IMR-90 (cell line): ENCODE results near the gene CLDN8. TPM values are rescaled to one million over a fixed set of nuclear protein-coding genes. Genes with fewer than 3 reads are reported as not detected.

Experiments
- ATAC-seq: fragments of 200-7000 bp; cut with Tn5 transposase; 2 replicates; pipeline ENCODE4 v1.9.1; 2020; ENCODE audit warnings: low read depth, mild to moderate bottlenecking, moderate library complexity
- BruUV-seq: library from RNA; stranded (reverse); fragments of 400-500 nt; replicated peaks from 2 replicates; lab custom pipeline; 2021; lab: Mats Ljungman, UMichigan
- CTCF ChIA-PET: fragments of 300-600 bp; formaldehyde crosslinking; extraction: SDS; loops from one replicate; lab custom pipeline; 2021; ENCODE audit warnings: antibody characterized with exemption; lab: Yijun Ruan, JAX
- POLR2A ChIA-PET: fragments of 300-600 bp; sonication (Branson Sonifier 250); formaldehyde crosslinking; loops from one replicate; lab custom pipeline; 2022; ENCODE audit warnings: antibody characterized with exemption; ENCODE audit not compliant: unreplicated experiment; lab: Charles Lee
- DNase-seq: peaks from one replicate; pipeline ENCODE4 v3.0.0; 2013
- H2AFZ ChIP-seq: replicated peaks from 2 replicates; pipeline ENCODE3; 2013; ENCODE audit warnings: low read length, mild to moderate bottlenecking; ENCODE audit not compliant: poor library complexity
- H2AK5ac ChIP-seq: 2 replicates; pipeline ENCODE4 v1.6.1; 2013; ENCODE audit warnings: low read depth, low read length, inconsistent platforms
- H2AK9ac ChIP-seq: replicated peaks from 2 replicates; pipeline ENCODE3; 2013; ENCODE audit warnings: mild to moderate bottlenecking, low read depth, low read length, moderate library complexity; ENCODE audit not compliant: poor library complexity
- H2BK120ac ChIP-seq: 2 replicates; pipeline ENCODE4 v1.6.1; 2013; ENCODE audit warnings: low read depth, low read length, inconsistent platforms
- H2BK15ac ChIP-seq: 3 replicates; pipeline ENCODE4 v1.6.1; 2013; ENCODE audit warnings: low read depth, low read length, inconsistent platforms
- H2BK20ac ChIP-seq: 2 replicates; pipeline ENCODE4 v1.6.1; 2013; ENCODE audit warnings: low read depth, mild to moderate bottlenecking, inconsistent platforms, low read length, moderate library complexity
- H2BK5ac ChIP-seq: 2 replicates; pipeline ENCODE4 v1.6.1; 2013; ENCODE audit warnings: mild to moderate bottlenecking, low read depth, low read length, inconsistent platforms; ENCODE audit not compliant: poor library complexity, severe bottlenecking
- H3K14ac ChIP-seq: replicated peaks from 2 replicates; pipeline ENCODE4 v1.6.1; 2013; ENCODE audit warnings: low read depth, low read length, inconsistent platforms
- H3K18ac ChIP-seq: 2 replicates; pipeline ENCODE4 v1.6.1; 2013; ENCODE audit warnings: low read depth, low read length, control low read depth
- H3K23ac ChIP-seq: 2 replicates; pipeline ENCODE4 v1.6.1; 2013; ENCODE audit warnings: low read depth, low read length, inconsistent platforms
- H3K27ac ChIP-seq: 2 replicates; pipeline ENCODE4 v1.5.1; 2013; ENCODE audit warnings: mild to moderate bottlenecking, control low read depth, low read length; ENCODE audit not compliant: insufficient read depth
- H3K27me3 ChIP-seq: 2 replicates; pipeline ENCODE4 v1.6.1; 2013; ENCODE audit warnings: low read length; ENCODE audit not compliant: control insufficient read depth, insufficient read depth
- H3K36me3 ChIP-seq: 2 replicates; pipeline ENCODE4 v1.6.1; 2013; ENCODE audit warnings: low read length, mixed read lengths; ENCODE audit not compliant: control insufficient read depth, insufficient read depth
- H3K4ac ChIP-seq: 2 replicates; pipeline ENCODE4 v1.6.1; 2013; ENCODE audit warnings: low read depth, low read length, inconsistent platforms
- H3K4me1 ChIP-seq: 2 replicates; pipeline ENCODE4 v1.6.1; 2013; ENCODE audit warnings: low read length, mixed read lengths; ENCODE audit not compliant: control insufficient read depth, insufficient read depth
- H3K4me2 ChIP-seq: 2 replicates; pipeline ENCODE4 v1.6.1; 2013; ENCODE audit warnings: low read depth, mild to moderate bottlenecking, control low read depth, low read length, moderate library complexity
- H3K4me3 ChIP-seq: 2 replicates; pipeline ENCODE4 v1.5.1; 2013; ENCODE audit warnings: low read depth, mild to moderate bottlenecking, control low read depth, low read length, moderate library complexity; ENCODE audit not compliant: insufficient read depth
- H3K56ac ChIP-seq: 2 replicates; pipeline ENCODE4 v1.6.1; 2013; ENCODE audit warnings: low read length, inconsistent platforms; ENCODE audit not compliant: insufficient read depth; ENCODE audit errors: extremely low read depth
- H3K79me1 ChIP-seq, 2 experiments: 2 replicates each; pipeline ENCODE4 v1.6.1; 2013; ENCODE audit warnings: low read length in 2 of 2, inconsistent platforms in 1 of 2, low read depth in 1 of 2
- H3K9ac ChIP-seq: 2 replicates; pipeline ENCODE4 v1.6.1; 2013; ENCODE audit warnings: low read depth, low read length, control low read depth
- H3K9me1 ChIP-seq: 2 replicates; pipeline ENCODE4 v1.6.1; 2013; ENCODE audit warnings: low read length, inconsistent platforms; ENCODE audit not compliant: insufficient read depth
- H3K9me3 ChIP-seq: 2 replicates; pipeline ENCODE4 v1.6.1; 2013; ENCODE audit warnings: low read length; ENCODE audit not compliant: control insufficient read depth, insufficient read depth
- H4K20me1 ChIP-seq: 2 replicates; pipeline ENCODE4 v1.6.1; 2013; ENCODE audit warnings: low read length, inconsistent platforms; ENCODE audit not compliant: insufficient read depth
- H4K5ac ChIP-seq: 2 replicates; pipeline ENCODE4 v1.6.1; 2013; ENCODE audit warnings: mild to moderate bottlenecking, low read depth, low read length, control low read depth
- H4K8ac ChIP-seq, 2 experiments: 2 replicates each; pipeline ENCODE4 v1.6.1; 2013; ENCODE audit warnings: low read depth in 2 of 2, low read length in 2 of 2, control low read depth in 1 of 2, inconsistent platforms in 1 of 2
- H4K91ac ChIP-seq: 2 replicates; pipeline ENCODE4 v1.6.1; 2013; ENCODE audit warnings: low read depth, low read length, inconsistent platforms; ENCODE audit not compliant: insufficient read depth
- BHLHE40 ChIP-seq: fragments of 150-350 bp; IDR thresholded peaks from 2 replicates; pipeline ENCODE4 v1.6.1; 2016; ENCODE audit warnings: mild to moderate bottlenecking, low read depth, low read length
- CEBPB ChIP-seq: IDR thresholded peaks from 2 replicates; pipeline ENCODE4 v1.6.1; 2012; ENCODE audit warnings: low read depth, low read length, improper control_type of control experiment
- CHD1 ChIP-seq: IDR thresholded peaks from 2 replicates; pipeline ENCODE4 v1.6.1; 2012; ENCODE audit warnings: low read depth, low read length, improper control_type of control experiment
- FOS ChIP-seq: fragments of 150-350 bp; IDR thresholded peaks from 2 replicates; pipeline ENCODE4 v1.6.1; 2016; ENCODE audit warnings: low read depth, low read length
- MAFK ChIP-seq: IDR thresholded peaks from 2 replicates; pipeline ENCODE4 v1.6.1; 2012; ENCODE audit warnings: low read depth, low read length, improper control_type of control experiment
- MAZ ChIP-seq: IDR thresholded peaks from 2 replicates; pipeline ENCODE4 v1.6.1; 2012; ENCODE audit warnings: low read depth, mild to moderate bottlenecking, low read length, improper control_type of control experiment, moderate library complexity, borderline replicate concordance
- MXI1 ChIP-seq: IDR thresholded peaks from 2 replicates; pipeline ENCODE4 v1.6.1; 2012; ENCODE audit warnings: low read depth, mild to moderate bottlenecking, low read length, moderate library complexity, borderline replicate concordance
- NFE2L2 ChIP-seq: fragments of 150-350 bp; IDR thresholded peaks from 2 replicates; pipeline ENCODE4 v1.6.1; 2016; ENCODE audit warnings: low read depth, mild to moderate bottlenecking, low read length
- POLR2A ChIP-seq: IDR thresholded peaks from 2 replicates; pipeline ENCODE4 v1.6.1; 2012; ENCODE audit warnings: mild to moderate bottlenecking, low read depth, low read length
- RAD21 ChIP-seq: IDR thresholded peaks from 2 replicates; pipeline ENCODE4 v1.6.1; 2012; ENCODE audit warnings: low read length, improper control_type of control experiment
- RCOR1 ChIP-seq: IDR thresholded peaks from 2 replicates; pipeline ENCODE4 v1.6.1; 2012; ENCODE audit warnings: mild to moderate bottlenecking, low read length, improper control_type of control experiment; ENCODE audit not compliant: insufficient replicate concordance
- RFX5 ChIP-seq: IDR thresholded peaks from 2 replicates; pipeline ENCODE4 v1.8.0; 2012; ENCODE audit warnings: low read depth, mild to moderate bottlenecking, low read length, moderate library complexity
- SMC3 ChIP-seq: fragments of 150-350 bp; IDR thresholded peaks from 2 replicates; pipeline ENCODE4 v1.6.1; 2016; ENCODE audit warnings: low read depth, mild to moderate bottlenecking, antibody characterized with exemption, low read length, moderate library complexity
- WGBS, 2 experiments: methylation state at CpG; one replicate each; pipeline versions ENCODE4 v1.1.5 to v1.1.7; 2013; ENCODE audit warnings: missing lambda C conversion rate in 2 of 2; ENCODE audit not compliant: insufficient read length in 1 of 2; ENCODE audit errors: extremely low coverage in 2 of 2; 5-methylcytosine and 5-hydroxymethylcytosine counted together
- dilution Hi-C: fragments of 300-500 bp; cut with HindIII; formaldehyde crosslinking; loops from one replicate; pipeline ENCODE4 v1.14.3; 2018; ENCODE audit warnings: low sequenced_read_pairs; ENCODE audit not compliant: unreplicated experiment
- in situ Hi-C: fragments of 300-500 bp; cut with MboI; formaldehyde crosslinking; loops from 3 replicates; pipeline ENCODE4 v1.14.3; 2019; ENCODE audit warnings: low sequenced_read_pairs, inconsistent platforms, mixed read lengths
- intact Hi-C: fragments of 100-400 bp; cut with micrococcal nuclease; formaldehyde crosslinking; loops from 2 replicates; pipeline ENCODE4 v1.10.0; 2022
- polyA plus RNA-seq, 3 experiments: library from polyadenylated mRNA; depleted of rRNA; stranded (reverse); fragments of >200 nt; gene quantifications; 2 replicates each; pipeline ENCODE4 v1.2.3, GENCODE V29; 2012; ENCODE audit warnings: low replicate concordance in 1 of 3
- total RNA-seq: library from RNA; depleted of rRNA; stranded (reverse); fragments of >200 nt; gene quantifications from 2 replicates; pipeline ENCODE4 v1.2.3, GENCODE V29; 2012
- TF ChIP-seq, protein P1 (sequence below): conservative IDR thresholded peaks from 2 replicates; pipeline ENCODE4 v1.5.1; 2012; ENCODE audit warnings: mild to moderate bottlenecking, low read depth, low read length, improper control_type of control experiment
- TF ChIP-seq, protein P2 (sequence below): fragments of 150-350 bp; IDR thresholded peaks from 2 replicates; pipeline ENCODE4 v1.6.1; 2017; ENCODE audit warnings: mild to moderate bottlenecking, antibody characterized with exemption, low read length, low read depth
- TF ChIP-seq, protein P3 (sequence below): fragments of 150-350 bp; IDR thresholded peaks from 2 replicates; pipeline ENCODE4 v1.6.1; 2016; ENCODE audit warnings: low read depth, mild to moderate bottlenecking, low read length, moderate library complexity, borderline replicate concordance

Gene CLDN8
- total and polyA plus RNA-seq, 2 of the 4 experiments (the other 2 are of a cell fraction), result not detected

DNA sequence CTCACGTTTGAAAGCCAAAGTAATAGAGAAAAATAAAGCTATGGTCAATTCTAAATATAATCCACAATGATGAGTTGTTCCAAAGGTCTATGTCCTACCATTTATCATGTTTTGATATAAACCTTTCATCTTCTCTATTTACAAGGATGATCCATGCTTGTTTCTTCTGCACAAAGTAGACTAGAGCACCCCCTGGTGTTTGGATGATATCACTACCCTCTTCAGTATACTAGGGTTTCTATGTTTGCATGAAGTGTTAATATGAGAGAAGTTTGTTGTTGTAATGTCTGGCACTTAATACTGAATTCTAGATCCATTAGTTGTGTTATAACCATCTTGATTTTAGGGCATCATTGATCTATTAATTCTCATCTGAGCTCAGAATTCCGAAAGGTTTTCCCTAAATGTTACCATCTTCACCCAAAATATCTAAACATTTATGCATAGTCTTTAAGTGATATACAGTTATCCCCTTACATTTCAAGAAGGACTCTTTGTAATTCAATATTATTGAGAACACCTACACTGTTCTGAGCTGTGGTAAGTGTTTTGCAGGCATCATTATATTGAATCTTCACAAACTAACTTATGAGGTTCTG is 21.1 kb downstream of the CLDN8 start:
- no peak overlapping the region for H2BK120ac ChIP-seq
- DNase-seq (no peak), ATAC-seq (no peak)
- H4K91ac ChIP-seq, result no peak overlapping the region
- no peak overlapping the region for H2AFZ ChIP-seq
- no peaks in the 10 kb centered on the region for H3K9me1 ChIP-seq
- in situ Hi-C loops (no loop called here), dilution Hi-C loops (no loop called here), intact Hi-C loops (no loop called here)
- H4K5ac ChIP-seq, result no peak overlapping the region
- H3K4me1 ChIP-seq, result no peaks in the 10 kb centered on the region
- no peak overlapping the region for H3K4me2 ChIP-seq
- no peaks in the 10 kb centered on the region for H3K27me3 ChIP-seq
- no peak overlapping the region for H3K4ac ChIP-seq
- H4K20me1 ChIP-seq, result no peaks in the 10 kb centered on the region
- no peaks in the 10 kb centered on the region for H3K79me1 ChIP-seq
- POLR2A ChIA-PET, result no interaction called here
- peaks cover 7% of the 10 kb centered on the region for H3K9me3 ChIP-seq
- no peaks in the 10 kb centered on the region for H3K36me3 ChIP-seq
- no peak overlapping the region for H2BK20ac ChIP-seq
- H2AK9ac ChIP-seq, result no peak overlapping the region
- BruUV-seq, result no TSS peak
- no peak overlapping the region for H3K18ac ChIP-seq
- TF ChIP-seq MAFK (no peak), SMC3 (no peak), RAD21 (no peak), MAZ (no peak), CEBPB (no peak), CHD1 (no peak), RCOR1 (no peak), NFE2L2 (no peak), MXI1 (no peak), BHLHE40 (no peak), RFX5 (no peak), FOS (no peak), POLR2A (no peak)
- TF ChIP-seq, protein P1, sequence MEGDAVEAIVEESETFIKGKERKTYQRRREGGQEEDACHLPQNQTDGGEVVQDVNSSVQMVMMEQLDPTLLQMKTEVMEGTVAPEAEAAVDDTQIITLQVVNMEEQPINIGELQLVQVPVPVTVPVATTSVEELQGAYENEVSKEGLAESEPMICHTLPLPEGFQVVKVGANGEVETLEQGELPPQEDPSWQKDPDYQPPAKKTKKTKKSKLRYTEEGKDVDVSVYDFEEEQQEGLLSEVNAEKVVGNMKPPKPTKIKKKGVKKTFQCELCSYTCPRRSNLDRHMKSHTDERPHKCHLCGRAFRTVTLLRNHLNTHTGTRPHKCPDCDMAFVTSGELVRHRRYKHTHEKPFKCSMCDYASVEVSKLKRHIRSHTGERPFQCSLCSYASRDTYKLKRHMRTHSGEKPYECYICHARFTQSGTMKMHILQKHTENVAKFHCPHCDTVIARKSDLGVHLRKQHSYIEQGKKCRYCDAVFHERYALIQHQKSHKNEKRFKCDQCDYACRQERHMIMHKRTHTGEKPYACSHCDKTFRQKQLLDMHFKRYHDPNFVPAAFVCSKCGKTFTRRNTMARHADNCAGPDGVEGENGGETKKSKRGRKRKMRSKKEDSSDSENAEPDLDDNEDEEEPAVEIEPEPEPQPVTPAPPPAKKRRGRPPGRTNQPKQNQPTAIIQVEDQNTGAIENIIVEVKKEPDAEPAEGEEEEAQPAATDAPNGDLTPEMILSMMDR, result no peak; the same call in 1 of the 2 replicates
- TF ChIP-seq, protein P2, sequence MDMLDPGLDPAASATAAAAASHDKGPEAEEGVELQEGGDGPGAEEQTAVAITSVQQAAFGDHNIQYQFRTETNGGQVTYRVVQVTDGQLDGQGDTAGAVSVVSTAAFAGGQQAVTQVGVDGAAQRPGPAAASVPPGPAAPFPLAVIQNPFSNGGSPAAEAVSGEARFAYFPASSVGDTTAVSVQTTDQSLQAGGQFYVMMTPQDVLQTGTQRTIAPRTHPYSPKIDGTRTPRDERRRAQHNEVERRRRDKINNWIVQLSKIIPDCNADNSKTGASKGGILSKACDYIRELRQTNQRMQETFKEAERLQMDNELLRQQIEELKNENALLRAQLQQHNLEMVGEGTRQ, result no peak
- TF ChIP-seq, protein P3, sequence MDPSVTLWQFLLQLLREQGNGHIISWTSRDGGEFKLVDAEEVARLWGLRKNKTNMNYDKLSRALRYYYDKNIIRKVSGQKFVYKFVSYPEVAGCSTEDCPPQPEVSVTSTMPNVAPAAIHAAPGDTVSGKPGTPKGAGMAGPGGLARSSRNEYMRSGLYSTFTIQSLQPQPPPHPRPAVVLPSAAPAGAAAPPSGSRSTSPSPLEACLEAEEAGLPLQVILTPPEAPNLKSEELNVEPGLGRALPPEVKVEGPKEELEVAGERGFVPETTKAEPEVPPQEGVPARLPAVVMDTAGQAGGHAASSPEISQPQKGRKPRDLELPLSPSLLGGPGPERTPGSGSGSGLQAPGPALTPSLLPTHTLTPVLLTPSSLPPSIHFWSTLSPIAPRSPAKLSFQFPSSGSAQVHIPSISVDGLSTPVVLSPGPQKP, result no peak
- CTCF ChIA-PET, result no interaction called here
- H3K14ac ChIP-seq, result no peak overlapping the region
- H3K9ac ChIP-seq, result no peak overlapping the region
- H2AK5ac ChIP-seq, result no peak overlapping the region
- H2BK5ac ChIP-seq, result no peak overlapping the region
- no peak overlapping the region for H3K4me3 ChIP-seq
- no peak overlapping the region for H4K8ac ChIP-seq
- no peak overlapping the region for H3K23ac ChIP-seq
- H3K56ac ChIP-seq, result no peak overlapping the region
- no CpG with 5 or more reads among the region's 2 CpGs for WGBS, 2 experiments
- H3K27ac ChIP-seq, result no peak overlapping the region
- H2BK15ac ChIP-seq, result no peak overlapping the region
